Activated T-helper 2 cell treated with anti-CD3 and anti-CD28 coated beads, Interferon-gamma antibody, Interleukin-2, Interleukin-4, amounts not matched to agents 10 μg/mL and 5 μg/mL and 100 μg/mL, durations not matched to agents 14 hours and 24 hours and 36 hours (primary cell): ENCODE measurements around the gene SH3D19. TPM values are rescaled to one million over a fixed set of nuclear protein-coding genes. Genes with fewer than 3 reads are reported as not detected.

Source experiments
- DNase-seq: peaks from one replicate; pipeline ENCODE4 v3.0.0; 2021; ENCODE audit warnings: low spot score
- H3K27ac Mint-ChIP-seq: one replicate; pipeline ENCODE4 v1.8.0; 2021; ENCODE audit warnings: mixed read lengths
- H3K27me3 Mint-ChIP-seq: one replicate; pipeline ENCODE4 v1.8.0; 2021; ENCODE audit warnings: low read depth, mixed read lengths
- H3K36me3 Mint-ChIP-seq: one replicate; pipeline ENCODE4 v1.8.0; 2021; ENCODE audit warnings: low read depth, mixed read lengths
- H3K4me1 Mint-ChIP-seq: one replicate; pipeline ENCODE4 v1.8.0; 2021; ENCODE audit warnings: low read depth, mixed read lengths
- H3K4me3 Mint-ChIP-seq: one replicate; pipeline ENCODE4 v1.8.0; 2021; ENCODE audit warnings: low read depth, mild to moderate bottlenecking, moderate library complexity, mixed read lengths
- H3K9me3 Mint-ChIP-seq: one replicate; pipeline ENCODE4 v1.8.0; 2021; ENCODE audit warnings: mixed read lengths
- intact Hi-C: fragments of 100-400 bp; cut with micrococcal nuclease; formaldehyde crosslinking; loops from one replicate; pipeline ENCODE4 v1.15.1; 2023
- total RNA-seq: library from RNA; stranded (reverse); gene quantifications from 2 replicates; pipeline ENCODE4 v1.2.3, GENCODE V29; 2022

SH3D19 gene
- total RNA-seq, 1 donor from 2014 or later: not detected

GRCh38 chr4:151228189-151229119 is 97.0 kb downstream of the SH3D19 start:
- H3K36me3 Mint-ChIP-seq: no peaks in the 10 kb centered on the region
- no peak overlapping the region for H3K27ac Mint-ChIP-seq
- DNase-seq: no peak
- no peaks in the 10 kb centered on the region for H3K4me1 Mint-ChIP-seq
- intact Hi-C loops: no loop called here
- no peak overlapping the region for H3K4me3 Mint-ChIP-seq
- peaks cover 6% of the 10 kb centered on the region for H3K27me3 Mint-ChIP-seq
- H3K9me3 Mint-ChIP-seq: no peaks in the 10 kb centered on the region

GRCh38 chr4:151227731-151228130 is 97.7 kb downstream of the SH3D19 start:
- H3K9me3 Mint-ChIP-seq: no peaks in the 10 kb centered on the region
- H3K27ac Mint-ChIP-seq: no peak overlapping the region
- intact Hi-C loops: no loop called here
- no peak overlapping the region for H3K4me3 Mint-ChIP-seq
- no peak for DNase-seq
- H3K36me3 Mint-ChIP-seq: no peaks in the 10 kb centered on the region
- H3K4me1 Mint-ChIP-seq: no peaks in the 10 kb centered on the region
- peaks cover 5% of the 10 kb centered on the region for H3K27me3 Mint-ChIP-seq

GRCh38 chr4:151227172-151227571 is 98.2 kb downstream of the SH3D19 start:
- no peak overlapping the region for H3K27ac Mint-ChIP-seq
- H3K9me3 Mint-ChIP-seq: no peaks in the 10 kb centered on the region
- DNase-seq: no peak
- no peak overlapping the region for H3K4me3 Mint-ChIP-seq
- no peaks in the 10 kb centered on the region for H3K36me3 Mint-ChIP-seq
- intact Hi-C loops: no loop called here
- peaks cover 5% of the 10 kb centered on the region for H3K27me3 Mint-ChIP-seq
- no peaks in the 10 kb centered on the region for H3K4me1 Mint-ChIP-seq

- H3K4me1 Mint-ChIP-seq: no peaks in the 10 kb centered on the region
- peaks cover 5% of the 10 kb centered on the region for H3K27me3 Mint-ChIP-seq
- no peaks in the 10 kb centered on the region for H3K36me3 Mint-ChIP-seq
- no peaks in the 10 kb centered on the region for H3K9me3 Mint-ChIP-seq
- no peak overlapping the region for H3K4me3 Mint-ChIP-seq
- intact Hi-C loops: no loop called here
- DNase-seq: no peak
- no peak overlapping the region for H3K27ac Mint-ChIP-seq
Observed at GRCh38 chr4:151226004-151226932, 99.1 kb downstream of the SH3D19 start.

GRCh38 chr4:151223465-151223864 is 101.9 kb downstream of the SH3D19 start:
- Mint-ChIP-seq H3K36me3 (no peaks in the 10 kb centered on the region), H3K27ac (no peak overlapping the region), H3K9me3 (no peaks in the 10 kb centered on the region), H3K27me3 (peaks cover 11% of the 10 kb centered on the region), H3K4me3 (no peak overlapping the region), H3K4me1 (no peaks in the 10 kb centered on the region)
- DNase-seq: no peak
- intact Hi-C loops: no loop called here

GRCh38 chr4:151219948-151220347 is 105.5 kb downstream of the SH3D19 start:
- no peak overlapping the region for H3K27ac Mint-ChIP-seq
- H3K36me3 Mint-ChIP-seq: no peaks in the 10 kb centered on the region
- H3K27me3 Mint-ChIP-seq: peaks cover 10% of the 10 kb centered on the region
- intact Hi-C loops: no loop called here
- DNase-seq: no peak
- no peaks in the 10 kb centered on the region for H3K4me1 Mint-ChIP-seq
- no peak overlapping the region for H3K4me3 Mint-ChIP-seq
- H3K9me3 Mint-ChIP-seq: no peaks in the 10 kb centered on the region

GRCh38 chr4:151219091-151219490 is 106.3 kb downstream of the SH3D19 start:
- Mint-ChIP-seq H3K4me1 (no peaks in the 10 kb centered on the region), H3K27ac (no peak overlapping the region), H3K27me3 (peaks cover 9% of the 10 kb centered on the region), H3K9me3 (no peaks in the 10 kb centered on the region), H3K36me3 (no peaks in the 10 kb centered on the region), H3K4me3 (no peak overlapping the region)
- no peak for DNase-seq
- intact Hi-C loops: no loop called here

GRCh38 chr4:151218343-151218742 is 107.1 kb downstream of the SH3D19 start:
- no peaks in the 10 kb centered on the region for H3K4me1 Mint-ChIP-seq
- H3K4me3 Mint-ChIP-seq: no peak overlapping the region
- no peaks in the 10 kb centered on the region for H3K36me3 Mint-ChIP-seq
- H3K9me3 Mint-ChIP-seq: no peaks in the 10 kb centered on the region
- no peak overlapping the region for H3K27ac Mint-ChIP-seq
- intact Hi-C loops: no loop called here
- H3K27me3 Mint-ChIP-seq: peaks cover 9% of the 10 kb centered on the region
- DNase-seq: no peak

GRCh38 chr4:151217326-151217725 is 108.1 kb downstream of the SH3D19 start:
- Mint-ChIP-seq H3K4me3 (no peak overlapping the region), H3K9me3 (no peaks in the 10 kb centered on the region), H3K4me1 (no peaks in the 10 kb centered on the region), H3K36me3 (no peaks in the 10 kb centered on the region), H3K27me3 (peaks cover 9% of the 10 kb centered on the region), H3K27ac (no peak overlapping the region)
- DNase-seq: no peak
- intact Hi-C loops: no loop called here

- DNase-seq: no peak
- no peaks in the 10 kb centered on the region for H3K9me3 Mint-ChIP-seq
- intact Hi-C loops: no loop called here
- no peak overlapping the region for H3K27ac Mint-ChIP-seq
- H3K4me3 Mint-ChIP-seq: no peak overlapping the region
- H3K4me1 Mint-ChIP-seq: no peaks in the 10 kb centered on the region
- H3K36me3 Mint-ChIP-seq: no peaks in the 10 kb centered on the region
- H3K27me3 Mint-ChIP-seq: peaks cover 8% of the 10 kb centered on the region
Observed at GRCh38 chr4:151215295-151215694, 110.1 kb downstream of the SH3D19 start.

- no peak overlapping the region for H3K4me3 Mint-ChIP-seq
- no peaks in the 10 kb centered on the region for H3K9me3 Mint-ChIP-seq
- intact Hi-C loops: no loop called here
- no peak for DNase-seq
- H3K27ac Mint-ChIP-seq: no peak overlapping the region
- H3K4me1 Mint-ChIP-seq: no peaks in the 10 kb centered on the region
- H3K27me3 Mint-ChIP-seq: no peaks in the 10 kb centered on the region
- H3K36me3 Mint-ChIP-seq: no peaks in the 10 kb centered on the region
Observed at GRCh38 chr4:151207868-151208267, 117.5 kb downstream of the SH3D19 start.

GRCh38 chr4:151207186-151207585 is 118.2 kb downstream of the SH3D19 start:
- no peaks in the 10 kb centered on the region for H3K9me3 Mint-ChIP-seq
- H3K4me1 Mint-ChIP-seq: no peaks in the 10 kb centered on the region
- H3K27ac Mint-ChIP-seq: no peak overlapping the region
- no peaks in the 10 kb centered on the region for H3K27me3 Mint-ChIP-seq
- intact Hi-C loops: no loop called here
- no peak overlapping the region for H3K4me3 Mint-ChIP-seq
- DNase-seq: no peak
- H3K36me3 Mint-ChIP-seq: no peaks in the 10 kb centered on the region
